Fibroblast of mammary gland (primary cell): Measurements from ENCODE around the gene CNTN5.

ENCODE experiments used
- DNase-seq: peaks from one replicate; pipeline ENCODE4 v3.0.0-alpha.2; 2010; ENCODE audit warnings: low read depth
- H3K4me3 ChIP-seq: 2 replicates; pipeline ENCODE4 v1.5.1; 2011; ENCODE audit warnings: low read depth, mild to moderate bottlenecking, low read length, moderate library complexity; ENCODE audit not compliant: control insufficient read depth
- CTCF ChIP-seq: conservative IDR thresholded peaks from 2 replicates; pipeline ENCODE4 v1.5.1; 2011; ENCODE audit warnings: low read depth, low read length, inconsistent platforms; ENCODE audit not compliant: control insufficient read depth, insufficient read depth

Gene CNTN5

GRCh38 chr11:100214791-100215190 is 1194.0 kb downstream of the CNTN5 start:
- TF ChIP-seq CTCF, result no peak
- H3K4me3 ChIP-seq, result no peak overlapping the region
- no peak for DNase-seq

- no peak for DNase-seq
- no peak for TF ChIP-seq CTCF
Observed at GRCh38 chr11:100220801-100221200, 1200.1 kb downstream of the CNTN5 start.

GRCh38 chr11:100221791-100222190 is 1201.0 kb downstream of the CNTN5 start:
- TF ChIP-seq CTCF, result no peak
- H3K4me3 ChIP-seq, result no peak overlapping the region
- DNase-seq, result no peak

More at GRCh38 chr11:100220801-100221200, 1200.1 kb downstream of the CNTN5 start:
- no peak overlapping the region for H3K4me3 ChIP-seq

GRCh38 chr11:100224541-100225034 is 1203.8 kb downstream of the CNTN5 start:
- no peak for TF ChIP-seq CTCF
- DNase-seq, result no peak
- no peak overlapping the region for H3K4me3 ChIP-seq

GRCh38 chr11:100229086-100229485 is 1208.3 kb downstream of the CNTN5 start:
- no peak overlapping the region for H3K4me3 ChIP-seq
- DNase-seq, result no peak
- TF ChIP-seq CTCF, result no peak

GRCh38 chr11:100232006-100232405 is 1211.3 kb downstream of the CNTN5 start:
- H3K4me3 ChIP-seq, result no peak overlapping the region
- no peak for TF ChIP-seq CTCF
- DNase-seq, result no peak

- H3K4me3 ChIP-seq, result no peak overlapping the region
- DNase-seq, result no peak
- TF ChIP-seq CTCF, result no peak
Observed at GRCh38 chr11:100235085-100235484, 1214.3 kb downstream of the CNTN5 start.
